Activated CD4-positive, alpha-beta memory T cell treated with anti-CD3 and anti-CD28 coated beads, Interleukin-2, amount 10 ng/mL, durations not matched to agents 7 days and 5 days (primary cell): ENCODE results near the gene YJEFN3. TPM values are rescaled to one million over a fixed set of nuclear protein-coding genes. Genes with fewer than 3 reads are reported as not detected.

ENCODE experiments used
- CTCF ChIA-PET: fragments of 350-600 bp; sonication (Branson Sonifier 250); formaldehyde crosslinking; loops from one replicate; lab custom pipeline; 2021; ENCODE audit warnings: antibody characterized with exemption, inconsistent platforms; lab: Charles Lee
- POLR2A ChIA-PET: fragments of 350-600 bp; sonication (Branson Sonifier 250); formaldehyde crosslinking; loops from one replicate; lab custom pipeline; 2021; ENCODE audit warnings: antibody characterized with exemption; lab: Charles Lee
- DNase-seq: peaks from one replicate; pipeline ENCODE4 v3.0.0-alpha.2; 2020
- H3K27ac Mint-ChIP-seq: one replicate; pipeline ENCODE4 v1.8.0; 2021; ENCODE audit warnings: mild to moderate bottlenecking, mixed read lengths
- H3K27me3 Mint-ChIP-seq: one replicate; pipeline ENCODE4 v1.8.0; 2021; ENCODE audit warnings: mixed read lengths
- H3K36me3 Mint-ChIP-seq: one replicate; pipeline ENCODE4 v1.8.0; 2021; ENCODE audit warnings: low read depth, mixed read lengths
- H3K4me1 Mint-ChIP-seq: one replicate; pipeline ENCODE4 v1.8.0; 2021; ENCODE audit warnings: mixed read lengths
- H3K4me3 Mint-ChIP-seq: one replicate; pipeline ENCODE4 v1.8.0; 2021; ENCODE audit warnings: mild to moderate bottlenecking, mixed read lengths
- H3K9me3 Mint-ChIP-seq: one replicate; pipeline ENCODE4 v1.8.0; 2021; ENCODE audit warnings: mixed read lengths
- total RNA-seq, 2 experiments: library from RNA; stranded (reverse); gene quantifications; one replicate each; pipeline ENCODE4 v1.2.3, GENCODE V29; 2021

YJEFN3 gene
- total RNA-seq, 2 experiments from 2014 or later, result 8.2 to 8.7 TPM

DNA sequence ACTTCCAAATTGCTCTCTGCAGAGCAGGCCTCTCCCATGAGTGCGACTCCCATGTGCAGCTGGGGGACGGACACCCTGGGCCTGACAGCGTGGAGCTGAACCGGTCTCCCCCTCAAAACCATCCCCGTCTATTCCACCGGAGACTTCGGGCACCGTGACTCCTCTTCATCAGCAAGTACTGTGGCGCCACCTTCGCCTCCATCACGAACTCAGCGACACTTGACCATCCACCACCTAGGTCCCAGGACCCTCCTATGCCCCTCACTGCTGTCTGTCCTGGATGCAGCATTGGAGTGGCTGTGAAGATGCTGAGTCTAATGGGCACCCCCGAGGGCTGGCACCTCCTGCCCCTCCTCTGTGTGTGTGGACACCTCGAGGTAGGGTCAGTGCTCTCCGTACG is 29.9 kb downstream of the YJEFN3 start:
- peaks cover 38% of the 10 kb centered on the region for H3K36me3 Mint-ChIP-seq
- ChIA-PET POLR2A (interaction anchor here (1.0 to 2.3 kb wide), 3 partner anchors 10 to 104 kb away, joined by 3 to 7 read pairs (median 3); partner anchors contain the start of gene ATP13A1), CTCF (interaction anchor here (0.7 kb wide), 1 partner anchor 27 kb away, joined by 3 read pairs; no protein-coding TSS in a partner anchor)
- H3K4me3 Mint-ChIP-seq, result no peak overlapping the region
- peak overlapping the region; percentile 22 for H3K27ac Mint-ChIP-seq
- peaks cover 23% of the 10 kb centered on the region for H3K4me1 Mint-ChIP-seq
- H3K9me3 Mint-ChIP-seq, result no peaks in the 10 kb centered on the region
- no peaks in the 10 kb centered on the region for H3K27me3 Mint-ChIP-seq
- no peak for DNase-seq

DNA sequence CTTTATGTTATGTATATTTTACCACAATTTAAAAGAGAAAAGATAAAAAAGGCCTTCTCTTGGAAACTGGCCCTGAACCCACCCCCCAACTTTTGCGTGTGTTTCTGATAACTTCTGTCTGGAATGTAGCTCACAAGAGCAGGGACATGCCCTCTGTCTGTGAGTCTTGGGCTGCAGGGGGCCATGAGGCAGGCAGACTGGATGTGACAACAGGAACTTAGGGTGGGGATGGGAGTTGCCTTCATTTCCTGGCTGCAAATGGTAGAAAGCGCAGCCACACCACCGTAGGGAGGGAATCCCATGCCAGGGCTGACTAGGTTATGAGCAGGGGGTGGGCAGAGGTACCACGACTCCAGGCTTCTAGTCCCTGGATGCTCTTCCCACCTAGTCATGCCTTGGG is 31.2 kb downstream of the YJEFN3 start:
- peaks cover 20% of the 10 kb centered on the region for H3K4me1 Mint-ChIP-seq
- CTCF ChIA-PET, result interaction anchor here (0.7 to 1.4 kb wide), 3 partner anchors 9 to 102 kb away, joined by 3 read pairs; no protein-coding TSS in a partner anchor
- H3K4me3 Mint-ChIP-seq, result no peak overlapping the region
- H3K36me3 Mint-ChIP-seq, result peaks cover 50% of the 10 kb centered on the region
- H3K27me3 Mint-ChIP-seq, result no peaks in the 10 kb centered on the region
- no peak for DNase-seq
- no peaks in the 10 kb centered on the region for H3K9me3 Mint-ChIP-seq
- POLR2A ChIA-PET, result interaction anchor here (0.9 to 2.3 kb wide), 4 partner anchors 9 to 44 kb away, joined by 3 to 7 read pairs (median 4); partner anchors contain the start of gene NDUFA13
- peak overlapping the region; percentile 69 for H3K27ac Mint-ChIP-seq

DNA sequence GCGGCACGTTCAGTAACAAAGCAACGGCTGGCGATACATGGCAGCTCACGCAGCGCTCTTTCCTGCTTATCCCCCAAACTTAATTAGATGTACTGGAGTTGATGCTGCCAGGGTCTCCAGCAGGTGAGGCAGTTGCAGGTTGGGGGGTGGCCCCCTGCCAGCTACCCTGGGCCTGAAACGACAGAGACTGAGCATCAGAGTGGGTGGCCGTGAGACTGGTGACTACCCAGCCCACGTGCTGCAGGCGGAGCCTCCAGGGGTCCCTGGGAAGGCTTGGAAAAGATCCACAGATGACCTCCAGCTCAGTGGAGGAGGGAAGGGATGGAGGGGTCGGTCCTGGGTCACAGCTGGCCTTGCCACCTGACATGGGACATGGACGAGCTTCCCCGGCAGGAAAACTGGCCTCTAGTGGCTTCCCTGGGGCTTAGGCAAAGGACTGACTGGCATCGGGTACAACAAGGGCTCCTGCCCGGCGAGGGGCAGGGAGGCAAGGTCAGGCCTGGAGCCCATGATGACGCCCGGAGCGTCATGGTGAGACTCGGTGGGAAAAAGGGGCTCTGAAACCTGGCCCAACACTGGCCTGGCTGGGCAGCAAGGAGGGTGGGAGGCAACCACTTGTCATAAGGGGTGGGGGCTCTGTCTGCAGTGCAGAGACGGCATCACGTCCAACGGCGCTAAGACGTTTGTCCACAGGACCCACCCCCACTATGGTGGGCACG is 33.4 kb downstream of the YJEFN3 start:
- Mint-ChIP-seq H3K27me3 (no peaks in the 10 kb centered on the region), H3K36me3 (peaks cover 64% of the 10 kb centered on the region), H3K4me3 (no peak overlapping the region), H3K27ac (no peak overlapping the region), H3K9me3 (no peaks in the 10 kb centered on the region), H3K4me1 (peaks cover 20% of the 10 kb centered on the region)
- no peak for DNase-seq
- POLR2A ChIA-PET, result no interaction called here
- CTCF ChIA-PET, result interaction anchor here (1.1 kb wide), 1 partner anchor 30 kb away, joined by 3 read pairs; no protein-coding TSS in a partner anchor

DNA sequence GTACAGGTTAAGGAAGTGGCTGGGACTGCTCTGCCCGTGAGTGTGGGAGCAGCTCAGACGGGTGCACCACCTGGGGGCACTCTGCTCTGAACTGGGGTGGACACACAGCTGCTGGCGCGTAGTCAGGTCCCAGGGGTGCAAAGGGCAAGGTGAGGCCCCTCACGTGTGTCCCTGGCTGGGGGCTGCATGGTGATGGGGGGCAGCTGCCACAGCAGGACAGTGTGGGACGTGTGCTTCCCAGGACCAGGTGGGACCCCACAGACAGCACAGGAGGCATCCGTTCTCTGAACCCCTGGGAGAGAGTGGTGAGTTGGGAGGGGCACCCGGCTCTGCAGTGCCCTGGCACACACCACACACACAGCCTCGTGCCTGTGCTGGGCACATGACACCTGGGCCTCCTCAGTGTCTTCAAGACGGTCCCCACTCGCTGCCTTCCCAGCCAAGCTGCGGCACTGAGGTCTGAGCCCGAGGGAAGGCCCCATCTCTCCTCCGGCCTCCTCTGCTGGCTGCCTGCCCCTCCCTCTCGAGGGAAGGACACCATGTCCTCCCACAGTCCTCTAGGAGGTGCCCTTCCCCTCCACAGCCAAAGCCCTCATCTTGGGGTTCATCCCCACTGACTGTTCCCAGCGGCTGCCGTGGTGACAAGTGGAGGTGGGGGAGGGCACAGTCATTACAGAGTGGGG is 34.1 kb downstream of the YJEFN3 start:
- H3K36me3 Mint-ChIP-seq, result peaks cover 69% of the 10 kb centered on the region
- peaks cover 20% of the 10 kb centered on the region for H3K4me1 Mint-ChIP-seq
- H3K27me3 Mint-ChIP-seq, result no peaks in the 10 kb centered on the region
- H3K9me3 Mint-ChIP-seq, result no peaks in the 10 kb centered on the region
- peak; percentile 42 for DNase-seq
- ChIA-PET CTCF (interaction anchor here (0.6 kb wide), 1 partner anchor 31 kb away, joined by 3 read pairs; no protein-coding TSS in a partner anchor), POLR2A (no interaction called here)
- H3K4me3 Mint-ChIP-seq, result no peak overlapping the region
- no peak overlapping the region for H3K27ac Mint-ChIP-seq

DNA sequence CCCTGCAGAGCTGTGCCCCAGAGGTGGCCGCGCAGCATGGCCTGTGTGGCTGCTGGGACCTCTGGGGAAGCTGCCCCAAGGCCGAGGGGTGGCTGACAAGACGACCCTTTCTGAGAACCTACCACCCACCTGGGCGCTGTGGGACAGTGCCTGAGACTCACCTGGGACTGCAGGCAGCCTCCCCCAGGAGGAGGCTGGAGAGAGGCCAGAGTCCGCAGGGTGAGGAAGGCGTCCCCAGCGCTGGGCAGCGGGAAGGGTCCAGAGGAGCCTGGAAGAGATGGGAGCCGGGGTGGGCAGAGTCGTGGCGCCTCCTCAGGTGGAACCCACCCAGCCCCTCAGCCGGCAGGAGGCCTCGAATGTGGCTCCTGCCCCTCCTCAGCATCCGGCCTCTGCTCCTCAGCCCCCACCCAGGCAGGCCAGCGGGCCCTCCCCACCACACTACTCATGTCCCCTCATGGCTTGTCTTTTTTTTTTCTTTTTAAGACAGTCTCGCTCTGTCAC is 34.7 kb downstream of the YJEFN3 start:
- Mint-ChIP-seq H3K4me1 (peaks cover 20% of the 10 kb centered on the region), H3K4me3 (no peak overlapping the region), H3K36me3 (peaks cover 69% of the 10 kb centered on the region), H3K9me3 (no peaks in the 10 kb centered on the region), H3K27me3 (no peaks in the 10 kb centered on the region), H3K27ac (no peak overlapping the region)
- ChIA-PET CTCF (interaction anchor here (0.6 kb wide), 1 partner anchor 31 kb away, joined by 3 read pairs; no protein-coding TSS in a partner anchor), POLR2A (no interaction called here)
- no peak for DNase-seq

DNA sequence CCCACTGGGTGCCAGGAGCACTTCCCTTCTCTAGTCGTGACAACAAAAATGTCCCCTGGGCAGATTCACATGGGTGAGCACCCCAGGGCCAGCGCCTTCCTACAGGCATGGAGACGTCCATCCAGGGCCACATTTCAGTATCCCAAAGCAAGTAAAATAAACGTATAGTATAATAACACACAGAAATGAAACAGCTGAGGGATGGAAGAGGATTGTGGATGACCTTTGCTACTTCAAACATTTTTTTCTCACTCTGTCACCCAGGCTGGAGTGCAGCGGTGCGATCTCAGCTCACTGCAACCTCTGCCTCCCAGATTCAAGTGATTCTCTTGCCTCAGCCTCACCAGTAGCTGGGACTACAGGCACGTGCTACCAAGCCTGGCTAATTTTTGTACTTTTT is 37.6 kb downstream of the YJEFN3 start:
- Mint-ChIP-seq H3K36me3 (peaks cover 78% of the 10 kb centered on the region), H3K27ac (no peak overlapping the region), H3K27me3 (no peaks in the 10 kb centered on the region), H3K4me1 (peaks cover 5% of the 10 kb centered on the region), H3K4me3 (no peak overlapping the region), H3K9me3 (no peaks in the 10 kb centered on the region)
- CTCF ChIA-PET, result no interaction called here
- no peak for DNase-seq
- POLR2A ChIA-PET, result interaction anchor here (0.8 to 0.9 kb wide), 2 partner anchors 14 to 57 kb away, joined by 3 read pairs; no protein-coding TSS in a partner anchor

DNA sequence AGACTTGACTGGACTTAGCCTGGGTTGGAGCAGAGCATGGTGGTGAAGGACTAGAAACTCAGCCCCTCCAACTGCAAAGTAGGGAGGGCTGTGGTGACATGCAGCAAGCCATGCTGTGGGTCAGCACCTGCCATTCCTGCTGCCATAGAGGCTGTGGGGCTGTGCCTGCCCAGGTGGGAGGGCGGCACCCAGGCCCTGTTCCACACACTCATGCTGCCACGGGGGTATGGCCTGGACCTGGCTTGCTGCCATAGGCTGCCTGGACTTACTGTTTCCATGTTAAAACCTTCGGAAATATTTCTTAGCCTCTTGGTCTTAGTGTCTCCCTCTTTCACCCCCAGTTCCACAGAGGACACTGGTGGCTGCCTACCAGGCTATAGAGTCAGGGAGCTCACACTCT is 38.7 kb downstream of the YJEFN3 start:
- H3K27ac Mint-ChIP-seq, result no peak overlapping the region
- ChIA-PET POLR2A (interaction anchor here (1.2 kb wide), 1 partner anchor 20 kb away, joined by 3 read pairs; no protein-coding TSS in a partner anchor), CTCF (interaction anchor here (2.5 kb wide), 1 partner anchor 14 kb away, joined by 22 read pairs; no protein-coding TSS in a partner anchor)
- no peaks in the 10 kb centered on the region for H3K27me3 Mint-ChIP-seq
- H3K9me3 Mint-ChIP-seq, result no peaks in the 10 kb centered on the region
- DNase-seq, result no peak
- no peak overlapping the region for H3K4me3 Mint-ChIP-seq
- peaks cover 68% of the 10 kb centered on the region for H3K36me3 Mint-ChIP-seq
- peaks cover 4% of the 10 kb centered on the region for H3K4me1 Mint-ChIP-seq

DNA sequence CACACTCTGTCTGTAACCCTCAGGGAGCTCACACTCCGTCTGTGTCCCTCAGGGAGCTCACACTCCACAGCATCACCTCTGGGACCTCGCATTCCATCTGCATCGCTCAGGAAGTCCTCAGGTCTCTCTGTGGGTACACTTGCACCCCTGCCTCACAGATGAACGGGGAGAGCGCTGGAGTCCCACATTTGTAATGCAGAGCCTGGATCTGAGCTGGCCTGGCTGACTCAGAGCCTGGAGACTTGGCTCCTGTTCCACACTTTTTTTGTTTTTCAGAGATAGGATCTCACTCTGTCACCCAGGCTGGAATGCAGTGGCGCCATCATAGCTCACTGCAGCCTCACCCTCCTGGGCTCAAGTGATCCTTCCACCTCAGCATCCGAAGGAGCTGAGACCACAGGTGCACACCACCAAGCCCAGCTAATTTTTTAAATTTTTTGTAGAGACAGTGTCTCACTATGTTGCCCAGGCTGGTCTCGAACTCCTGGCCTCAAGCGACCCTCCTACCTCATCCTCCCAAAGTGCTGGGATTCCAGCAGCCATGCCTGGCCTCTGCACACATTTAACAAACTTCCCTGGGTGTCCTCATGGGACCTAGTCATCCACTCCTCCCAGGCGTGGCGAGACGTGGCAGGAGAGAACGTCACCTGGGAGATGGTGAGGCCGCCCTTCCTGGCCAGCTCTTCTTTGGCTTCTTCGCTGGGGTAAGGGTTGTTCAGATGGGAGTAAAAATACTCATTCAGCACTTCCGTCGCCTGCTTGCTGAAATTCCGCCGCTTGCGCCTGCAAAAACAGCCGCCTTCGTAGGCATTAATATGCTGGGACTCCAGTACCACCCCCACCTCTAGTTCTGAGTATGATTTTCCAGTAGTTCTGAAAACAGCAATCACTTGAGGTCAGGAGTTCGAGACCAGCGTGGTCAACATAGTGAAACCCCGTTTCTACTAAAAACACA is 40.4 kb downstream of the YJEFN3 start:
- Mint-ChIP-seq H3K27ac (peak overlapping the region; percentile 33), H3K4me3 (no peak overlapping the region), H3K36me3 (peaks cover 59% of the 10 kb centered on the region), H3K9me3 (no peaks in the 10 kb centered on the region), H3K27me3 (no peaks in the 10 kb centered on the region), H3K4me1 (peaks cover 5% of the 10 kb centered on the region)
- ChIA-PET POLR2A (interaction anchor here (0.8 to 1.6 kb wide), 4 partner anchors 9 to 75 kb away, joined by 3 to 7 read pairs (median 3); no protein-coding TSS in a partner anchor), CTCF (interaction anchor here (1.0 to 2.5 kb wide), 2 partner anchors 14 to 16 kb away, joined by 3 to 22 read pairs; no protein-coding TSS in a partner anchor)
- no peak for DNase-seq

DNA sequence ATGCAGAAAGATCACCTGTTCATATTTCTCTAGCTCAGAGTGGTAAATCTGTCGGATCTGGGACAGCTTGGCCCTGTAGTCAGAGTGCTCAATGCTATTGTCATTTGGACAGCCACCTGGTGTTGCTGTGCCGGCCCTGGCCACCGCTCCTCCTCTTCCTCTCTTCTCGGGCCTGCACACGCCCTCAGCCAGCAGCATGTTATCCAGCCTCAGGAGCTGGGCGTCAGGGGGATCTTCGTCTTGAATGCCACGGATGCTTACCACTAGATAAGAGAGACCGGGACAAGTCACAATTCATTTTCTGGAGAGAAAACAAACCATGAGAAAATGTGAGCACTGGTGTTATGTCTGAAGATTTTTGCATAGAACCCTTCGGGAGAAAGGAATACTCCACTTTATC is 41.9 kb downstream of the YJEFN3 start:
- H3K27me3 Mint-ChIP-seq, result no peaks in the 10 kb centered on the region
- H3K4me3 Mint-ChIP-seq, result no peak overlapping the region
- no peaks in the 10 kb centered on the region for H3K9me3 Mint-ChIP-seq
- H3K36me3 Mint-ChIP-seq, result peaks cover 49% of the 10 kb centered on the region
- H3K27ac Mint-ChIP-seq, result peak overlapping the region; percentile 5
- peaks cover 10% of the 10 kb centered on the region for H3K4me1 Mint-ChIP-seq
- no peak for DNase-seq
- ChIA-PET POLR2A (no interaction called here), CTCF (interaction anchor here (1.3 kb wide), 1 partner anchor 16 kb away, joined by 3 read pairs; no protein-coding TSS in a partner anchor)

DNA sequence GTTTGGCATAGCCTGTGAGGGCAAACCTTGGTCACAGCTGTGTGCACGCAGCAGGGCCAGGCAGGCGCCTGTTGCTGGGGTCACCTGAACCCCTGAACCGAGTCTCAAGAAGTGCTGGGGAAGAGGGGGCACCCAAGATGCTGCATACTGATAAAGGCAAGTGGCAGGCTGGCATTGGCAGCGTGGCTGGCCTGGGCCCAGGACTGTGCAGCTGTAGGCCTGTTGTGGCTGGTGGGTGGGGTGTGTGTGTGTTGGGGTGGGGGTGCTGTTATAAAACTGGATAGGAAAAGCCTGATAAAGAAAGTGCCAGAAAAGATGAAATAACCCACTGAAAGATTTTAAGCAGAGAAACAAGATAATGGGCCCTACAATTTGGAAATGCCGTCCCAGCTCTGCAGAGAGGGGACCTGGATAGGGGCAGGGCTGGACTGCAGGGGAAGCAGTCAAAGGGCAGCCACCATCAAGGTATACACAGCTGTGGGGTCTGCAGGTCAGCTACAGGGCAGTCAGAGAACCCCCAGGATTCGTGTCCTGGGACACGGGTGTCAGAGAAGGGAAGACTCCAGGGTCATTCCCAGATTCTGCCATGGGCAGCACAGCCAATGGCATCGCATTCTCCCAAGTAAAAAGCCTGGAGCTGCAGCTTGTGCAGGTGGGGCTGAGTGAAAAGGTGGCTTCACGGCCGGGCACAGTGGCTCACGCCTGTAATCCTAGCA is 42.5 kb downstream of the YJEFN3 start:
- H3K36me3 Mint-ChIP-seq, result peaks cover 50% of the 10 kb centered on the region
- H3K27ac Mint-ChIP-seq, result no peak overlapping the region
- H3K4me1 Mint-ChIP-seq, result peaks cover 10% of the 10 kb centered on the region
- no peak for DNase-seq
- POLR2A ChIA-PET, result interaction anchor here (0.7 kb wide), 1 partner anchor 51 kb away, joined by 3 read pairs; no protein-coding TSS in a partner anchor
- H3K4me3 Mint-ChIP-seq, result no peak overlapping the region
- no peaks in the 10 kb centered on the region for H3K27me3 Mint-ChIP-seq
- CTCF ChIA-PET, result interaction anchor here (1.3 kb wide), 1 partner anchor 17 kb away, joined by 3 read pairs; no protein-coding TSS in a partner anchor
- no peaks in the 10 kb centered on the region for H3K9me3 Mint-ChIP-seq

DNA sequence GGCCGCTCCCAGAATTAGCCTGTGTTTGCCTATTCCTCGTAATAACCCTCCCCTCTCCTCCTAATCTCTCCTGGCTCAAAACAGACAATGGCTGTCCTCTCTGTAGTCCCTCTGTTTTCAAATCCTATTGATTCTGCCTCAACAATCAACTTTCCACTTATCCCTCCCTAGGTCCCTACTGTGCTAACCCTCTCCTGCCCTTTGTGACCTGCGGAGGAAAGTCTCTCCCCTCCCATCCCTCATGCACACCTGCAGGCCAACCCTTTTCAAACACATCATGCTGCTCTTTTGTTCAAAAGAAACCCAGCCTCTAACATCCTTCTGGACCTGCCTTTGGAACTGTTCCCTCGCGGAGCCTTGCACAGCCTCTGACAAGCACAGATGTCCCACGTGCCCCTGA is 46.7 kb downstream of the YJEFN3 start:
- POLR2A ChIA-PET, result interaction anchor here (1.6 kb wide), 1 partner anchor 23 kb away, joined by 4 read pairs; no protein-coding TSS in a partner anchor
- Mint-ChIP-seq H3K9me3 (no peaks in the 10 kb centered on the region), H3K4me1 (peaks cover 13% of the 10 kb centered on the region), H3K36me3 (peaks cover 27% of the 10 kb centered on the region), H3K27me3 (no peaks in the 10 kb centered on the region), H3K4me3 (no peak overlapping the region), H3K27ac (peak overlapping the region; percentile 31)
- CTCF ChIA-PET, result interaction anchor here (2.4 kb wide), 1 partner anchor 22 kb away, joined by 7 read pairs; no protein-coding TSS in a partner anchor
- no peak for DNase-seq
